Upper lobe of left lung (tissue), 4 donors: ENCODE data around the gene ZBTB8B.

Source experiments
- EP300 ChIP-seq, 4 donors: sonication (generic); formaldehyde crosslinking; IDR thresholded peaks; one replicate each; pipeline ENCODE4 v1.5.1; 2017; ENCODE audit warnings: antibody characterized with exemption in 4 of 4, control low read depth in 2 of 4
- POLR2A ChIP-seq, 4 donors: fragments of 450-650 bp; IDR thresholded peaks; one replicate each; pipeline ENCODE4 v1.5.1; 2016 to 2017; ENCODE audit warnings: antibody characterized with exemption in 4 of 4, mild to moderate bottlenecking in 2 of 4
- POLR2AphosphoS5 ChIP-seq, 2 donors: sonication (generic); formaldehyde crosslinking; IDR thresholded peaks; one replicate each; pipeline ENCODE4 v1.5.1; 2017; ENCODE audit warnings: antibody characterized with exemption in 2 of 2
- TF ChIP-seq, protein P1 (sequence below), 6 experiments: fragments of 450-650 bp in 4 of 6; fragments of 200-600 bp in 2 of 6; sonication (generic) in 2 of 6; IDR thresholded peaks; one replicate each; pipeline ENCODE4 v1.5.1; 2016 to 2019; ENCODE audit warnings: antibody characterized with exemption in 6 of 6

DNA sequence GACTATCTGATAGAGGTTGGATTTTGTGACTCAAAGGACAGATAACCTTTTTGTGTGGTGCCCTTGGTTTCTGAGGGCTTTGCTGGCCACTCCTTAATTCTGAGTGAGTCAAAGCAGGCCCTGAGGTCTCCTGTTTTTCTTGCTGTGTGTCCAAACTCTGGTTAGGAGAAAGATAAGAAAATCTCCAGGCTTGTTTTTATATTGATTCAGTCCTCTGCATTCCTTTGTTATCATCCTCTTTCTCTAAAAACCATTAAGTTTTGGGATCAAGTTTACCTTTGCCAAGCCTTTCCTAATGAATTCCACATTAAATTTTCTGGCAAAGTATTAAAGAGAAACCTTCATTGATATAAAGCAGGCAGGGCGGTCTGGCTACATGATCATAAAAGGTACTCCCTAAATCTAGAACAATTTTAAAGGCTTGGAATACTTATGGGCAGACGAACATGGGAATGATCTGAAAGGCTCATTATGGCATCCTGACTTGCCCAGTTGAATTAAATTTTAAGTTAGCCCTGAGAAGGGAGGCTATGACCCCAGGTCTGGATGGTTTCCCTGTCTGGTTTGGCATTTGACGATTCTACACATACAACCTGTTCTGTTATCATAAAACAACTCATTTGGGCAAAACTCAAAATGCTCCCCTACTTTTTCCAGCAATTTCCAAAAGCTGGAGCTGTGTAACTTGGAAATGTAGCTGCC lies 20.8 kb downstream of the ZBTB8B start:
- TF ChIP-seq, protein P1, sequence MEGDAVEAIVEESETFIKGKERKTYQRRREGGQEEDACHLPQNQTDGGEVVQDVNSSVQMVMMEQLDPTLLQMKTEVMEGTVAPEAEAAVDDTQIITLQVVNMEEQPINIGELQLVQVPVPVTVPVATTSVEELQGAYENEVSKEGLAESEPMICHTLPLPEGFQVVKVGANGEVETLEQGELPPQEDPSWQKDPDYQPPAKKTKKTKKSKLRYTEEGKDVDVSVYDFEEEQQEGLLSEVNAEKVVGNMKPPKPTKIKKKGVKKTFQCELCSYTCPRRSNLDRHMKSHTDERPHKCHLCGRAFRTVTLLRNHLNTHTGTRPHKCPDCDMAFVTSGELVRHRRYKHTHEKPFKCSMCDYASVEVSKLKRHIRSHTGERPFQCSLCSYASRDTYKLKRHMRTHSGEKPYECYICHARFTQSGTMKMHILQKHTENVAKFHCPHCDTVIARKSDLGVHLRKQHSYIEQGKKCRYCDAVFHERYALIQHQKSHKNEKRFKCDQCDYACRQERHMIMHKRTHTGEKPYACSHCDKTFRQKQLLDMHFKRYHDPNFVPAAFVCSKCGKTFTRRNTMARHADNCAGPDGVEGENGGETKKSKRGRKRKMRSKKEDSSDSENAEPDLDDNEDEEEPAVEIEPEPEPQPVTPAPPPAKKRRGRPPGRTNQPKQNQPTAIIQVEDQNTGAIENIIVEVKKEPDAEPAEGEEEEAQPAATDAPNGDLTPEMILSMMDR (IDR thresholded peaks at IDR 0.05), result no peak
- TF ChIP-seq POLR2A (IDR thresholded peaks at IDR 0.05) (no peak), POLR2AphosphoS5 (IDR thresholded peaks at IDR 0.05) (no peak), EP300 (IDR thresholded peaks at IDR 0.05) (no peak)
